Measurements from ENCODE around the gene GALM.

The GALM gene

DNA sequence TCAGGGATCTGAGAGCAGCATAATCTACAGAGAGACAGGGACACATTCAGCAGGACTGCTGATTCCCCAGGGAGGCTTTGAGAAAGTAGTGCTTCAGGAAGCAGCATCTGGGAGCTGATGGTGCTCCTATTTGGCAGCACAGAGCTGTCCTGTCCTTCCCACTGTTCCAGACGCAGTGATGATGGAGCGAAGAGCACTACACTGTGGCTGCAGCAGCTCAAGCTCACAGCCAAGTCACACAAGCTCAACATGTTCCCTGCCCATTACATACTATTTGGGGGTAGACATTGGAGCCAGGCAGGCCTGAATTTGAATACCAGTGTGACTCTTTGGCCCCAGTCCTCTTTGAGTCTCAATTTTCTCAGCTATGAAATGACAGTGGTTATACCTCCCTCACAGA lies 15.2 kb upstream of the GALM start:
- no peaks in the 10 kb centered on the region for H3K9me2 ChIP-seq (replicated peaks; ENCODE audit: control insufficient read depth, low read length)
- no peak overlapping the region for H3K4me3 ChIP-seq (ENCODE audit: low read length)
- peaks cover 3% of the 10 kb centered on the region; the same call in 1 of the 2 replicates for H3K4me1 ChIP-seq (ENCODE audit: control insufficient read depth, low read length)
- H3K36me3 ChIP-seq (ENCODE audit: control insufficient read depth, low read length): no peaks in the 10 kb centered on the region
- H3K79me2 ChIP-seq (ENCODE audit: control insufficient read depth, low read length): no peaks in the 10 kb centered on the region
- H3K9me3 ChIP-seq (ENCODE audit: control insufficient read depth, insufficient read depth, low read length): no peaks in the 10 kb centered on the region
- TF ChIP-seq CTCF (IDR thresholded peaks at IDR 0.05; ENCODE audit: low read depth, low read length, poor library complexity, severe bottlenecking): no peak
- no peak for TF ChIP-seq EZH2phosphoT487 (IDR thresholded peaks at IDR 0.05; ENCODE audit: borderline replicate concordance, low read length)
- H3F3A ChIP-seq (ENCODE audit: control insufficient read depth, insufficient read depth): no peaks in the 10 kb centered on the region
- H3K27ac ChIP-seq (ENCODE audit: low read depth, low read length): no peak overlapping the region
- no peak overlapping the region for H3K4me2 ChIP-seq (ENCODE audit: low read length)
- peaks cover 23% of the 10 kb centered on the region for H3K27me3 ChIP-seq (ENCODE audit: control insufficient read depth, low read length)
- H4K20me1 ChIP-seq (ENCODE audit: control insufficient read depth, insufficient read depth, low read depth, low read length): no peaks in the 10 kb centered on the region

DNA sequence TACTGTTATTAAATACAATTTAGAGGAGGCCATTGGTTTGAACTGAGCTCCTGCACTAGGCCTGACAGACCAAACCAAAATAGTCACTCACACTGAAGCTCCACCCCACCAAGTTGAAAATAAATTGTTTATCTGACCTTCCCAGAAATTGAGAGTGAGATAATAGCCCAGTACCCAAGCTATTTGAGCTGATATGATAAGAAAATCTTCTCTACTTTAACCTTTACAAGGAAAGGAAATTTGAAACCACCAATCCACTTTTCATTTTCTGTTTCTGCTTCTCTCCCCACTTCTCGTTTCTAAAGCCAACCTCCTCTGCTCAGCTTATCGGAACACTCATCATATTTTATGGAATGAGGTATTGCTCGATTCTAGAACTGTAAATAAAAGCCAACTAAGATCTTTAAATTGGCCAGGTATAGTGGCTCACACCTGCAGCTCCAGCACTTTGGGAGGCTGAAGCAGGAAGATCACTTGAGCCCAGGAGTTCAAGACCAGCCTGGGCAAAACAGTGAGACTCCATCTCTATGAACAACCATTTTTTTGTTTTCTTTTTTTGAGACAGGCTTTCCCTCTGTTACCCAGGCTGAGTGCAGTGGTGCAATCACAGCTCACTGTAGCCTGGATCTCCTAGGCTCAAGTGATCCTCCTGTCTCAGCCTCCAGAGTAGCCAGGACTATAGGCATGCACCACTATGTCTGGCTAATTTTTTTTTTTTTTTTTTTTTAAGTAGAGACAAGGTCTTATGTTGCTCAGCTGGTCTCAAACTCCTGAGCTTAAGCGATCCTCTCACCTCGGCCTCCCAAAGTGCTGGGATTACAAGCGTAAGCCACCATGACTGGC lies 13.3 kb upstream of the GALM start:
- Histone ChIP-seq H3K36me3 (ENCODE audit: control insufficient read depth, low read length) (no peaks in the 10 kb centered on the region), H3K79me2 (ENCODE audit: control insufficient read depth, low read length) (no peaks in the 10 kb centered on the region), H3K27me3 (ENCODE audit: control insufficient read depth, low read length) (peaks cover 28% of the 10 kb centered on the region), H3K4me2 (ENCODE audit: low read length) (no peak overlapping the region), H4K20me1 (ENCODE audit: control insufficient read depth, insufficient read depth, low read depth, low read length) (no peaks in the 10 kb centered on the region), H3K9me2 (replicated peaks; ENCODE audit: control insufficient read depth, low read length) (no peaks in the 10 kb centered on the region), H3K9me3 (ENCODE audit: control insufficient read depth, insufficient read depth, low read length) (no peaks in the 10 kb centered on the region), H3K4me3 (ENCODE audit: low read length) (no peak overlapping the region), H3F3A (ENCODE audit: control insufficient read depth, insufficient read depth) (no peaks in the 10 kb centered on the region), H3K27ac (ENCODE audit: low read depth, low read length) (no peak overlapping the region), H3K4me1 (ENCODE audit: control insufficient read depth, low read length) (peaks cover 3% of the 10 kb centered on the region; the same call in 1 of the 2 replicates)
- TF ChIP-seq EZH2phosphoT487 (IDR thresholded peaks at IDR 0.05; ENCODE audit: borderline replicate concordance, low read length): no peak
- TF ChIP-seq CTCF (IDR thresholded peaks at IDR 0.05; ENCODE audit: low read depth, low read length, poor library complexity, severe bottlenecking): no peak

DNA sequence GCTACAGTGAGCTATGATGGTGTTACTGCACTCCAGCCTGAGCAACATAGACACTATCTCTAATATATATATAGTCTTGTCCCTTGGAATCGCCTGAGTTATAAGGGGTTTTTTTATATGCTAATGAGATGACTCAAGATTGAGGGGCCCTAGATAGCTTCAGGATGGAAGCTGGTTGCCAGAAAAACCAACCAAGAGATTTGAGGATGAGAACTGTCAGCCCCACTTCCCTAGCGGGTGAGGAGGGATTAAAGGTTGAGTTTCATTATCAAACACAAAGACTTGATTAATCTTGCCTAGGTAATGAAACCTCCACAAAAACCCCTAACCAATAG lies 12.6 kb upstream of the GALM start:
- H3K9me3 ChIP-seq (ENCODE audit: control insufficient read depth, insufficient read depth, low read length): no peaks in the 10 kb centered on the region
- no peaks in the 10 kb centered on the region for H3K36me3 ChIP-seq (ENCODE audit: control insufficient read depth, low read length)
- no peak overlapping the region for H3K4me2 ChIP-seq (ENCODE audit: low read length)
- no peaks in the 10 kb centered on the region for H4K20me1 ChIP-seq (ENCODE audit: control insufficient read depth, insufficient read depth, low read depth, low read length)
- TF ChIP-seq CTCF (IDR thresholded peaks at IDR 0.05; ENCODE audit: low read depth, low read length, poor library complexity, severe bottlenecking) (no peak), EZH2phosphoT487 (IDR thresholded peaks at IDR 0.05; ENCODE audit: borderline replicate concordance, low read length) (no peak)
- no peaks in the 10 kb centered on the region for H3K9me2 ChIP-seq (replicated peaks; ENCODE audit: control insufficient read depth, low read length)
- H3K79me2 ChIP-seq (ENCODE audit: control insufficient read depth, low read length): no peaks in the 10 kb centered on the region
- H3K4me3 ChIP-seq (ENCODE audit: low read length): no peak overlapping the region
- no peaks in the 10 kb centered on the region for H3K4me1 ChIP-seq (ENCODE audit: control insufficient read depth, low read length)
- H3K27me3 ChIP-seq (ENCODE audit: control insufficient read depth, low read length): peaks cover 27% of the 10 kb centered on the region
- no peak overlapping the region for H3K27ac ChIP-seq (ENCODE audit: low read depth, low read length)
- H3F3A ChIP-seq (ENCODE audit: control insufficient read depth, insufficient read depth): no peaks in the 10 kb centered on the region
